GM12872 (cell line): Measurements from ENCODE around the gene SLC7A6.

ENCODE experiments used
- CTCF ChIP-seq: IDR thresholded peaks from 3 replicates; pipeline ENCODE4 v1.5.1; 2011; ENCODE audit warnings: low read depth, mild to moderate bottlenecking, low read length, moderate library complexity; ENCODE audit not compliant: insufficient read depth

Gene SLC7A6

GRCh38 chr16:68259007-68259825 is 5.1 kb upstream of the SLC7A6 start:
- TF ChIP-seq CTCF: no peak

GRCh38 chr16:68263559-68264127 is 683 bp upstream of the SLC7A6 start:
- peak; percentile 79; the same call in 1 of the 3 replicates for TF ChIP-seq CTCF

- TF ChIP-seq CTCF: no peak
These were observed 973 bp downstream of the SLC7A6 start for GRCh38 chr16:68265078-68265920.

- TF ChIP-seq CTCF: no peak
These were observed 3.5 kb downstream of the SLC7A6 start for GRCh38 chr16:68267612-68268405.

GRCh38 chr16:68269793-68270192 is 5.5 kb downstream of the SLC7A6 start:
- no peak for TF ChIP-seq CTCF

GRCh38 chr16:68270353-68270752 is 6.0 kb downstream of the SLC7A6 start:
- TF ChIP-seq CTCF: no peak
